NCI-H526 treated with DMSO at 0.1 percent for 48 hours (cell line): Measurements from ENCODE around the gene SLC27A3.
"Not testable (repeated sequence)": the region's sequence is repeated elsewhere in the genome, so short reads cannot be mapped to it uniquely, and the experiment has no call there.

Source experiments
- DNase-seq: peaks from one replicate; lab custom pipeline; 2025; lab: John Stamatoyannopoulos, UW

SLC27A3 gene

GRCh38 chr1:153763365-153764225, 11.6 kb upstream of the SLC27A3 start:
- no peak for DNase-seq

GRCh38 chr1:153764310-153764709, 10.9 kb upstream of the SLC27A3 start:
- no peak for DNase-seq

GRCh38 chr1:153766663-153767062, 8.5 kb upstream of the SLC27A3 start:
- DNase-seq: not testable (repeated sequence)

GRCh38 chr1:153767519-153767918, 7.7 kb upstream of the SLC27A3 start:
- DNase-seq: no peak

GRCh38 chr1:153768316-153769181, 6.7 kb upstream of the SLC27A3 start:
- DNase-seq: no peak

- DNase-seq: no peak
Observed at GRCh38 chr1:153769221-153769620, 6.0 kb upstream of the SLC27A3 start.

- DNase-seq: peak; percentile 28
Observed at GRCh38 chr1:153770797-153771196, 4.4 kb upstream of the SLC27A3 start.

- DNase-seq: no peak
Observed at GRCh38 chr1:153771261-153771660, 3.9 kb upstream of the SLC27A3 start.

- no peak for DNase-seq
Observed at GRCh38 chr1:153771841-153772593, 3.2 kb upstream of the SLC27A3 start.

GRCh38 chr1:153773096-153773921, 1.9 kb upstream of the SLC27A3 start:
- DNase-seq: no peak

GRCh38 chr1:153774026-153774595, 1.1 kb upstream of the SLC27A3 start:
- DNase-seq: no peak

GRCh38 chr1:153775458-153776327, 486 bp downstream of the SLC27A3 start:
- peak; percentile 94 for DNase-seq

GRCh38 chr1:153776352-153776751, 1.1 kb downstream of the SLC27A3 start:
- DNase-seq: no peak

- DNase-seq: no peak
Observed at GRCh38 chr1:153776845-153777370, 1.7 kb downstream of the SLC27A3 start.

- DNase-seq: no peak
Observed at GRCh38 chr1:153777648-153778047, 2.4 kb downstream of the SLC27A3 start.

- no peak for DNase-seq
Observed at GRCh38 chr1:153778051-153778823, 3.0 kb downstream of the SLC27A3 start.

- no peak for DNase-seq
Observed at GRCh38 chr1:153778824-153779519, 3.8 kb downstream of the SLC27A3 start.
